ENCODE data around the gene NAP1L4.

The NAP1L4 gene

GRCh38 chr11:2902784-2903671 lies 89.1 kb downstream of the NAP1L4 start:
- no peak for DNase-seq

DNA sequence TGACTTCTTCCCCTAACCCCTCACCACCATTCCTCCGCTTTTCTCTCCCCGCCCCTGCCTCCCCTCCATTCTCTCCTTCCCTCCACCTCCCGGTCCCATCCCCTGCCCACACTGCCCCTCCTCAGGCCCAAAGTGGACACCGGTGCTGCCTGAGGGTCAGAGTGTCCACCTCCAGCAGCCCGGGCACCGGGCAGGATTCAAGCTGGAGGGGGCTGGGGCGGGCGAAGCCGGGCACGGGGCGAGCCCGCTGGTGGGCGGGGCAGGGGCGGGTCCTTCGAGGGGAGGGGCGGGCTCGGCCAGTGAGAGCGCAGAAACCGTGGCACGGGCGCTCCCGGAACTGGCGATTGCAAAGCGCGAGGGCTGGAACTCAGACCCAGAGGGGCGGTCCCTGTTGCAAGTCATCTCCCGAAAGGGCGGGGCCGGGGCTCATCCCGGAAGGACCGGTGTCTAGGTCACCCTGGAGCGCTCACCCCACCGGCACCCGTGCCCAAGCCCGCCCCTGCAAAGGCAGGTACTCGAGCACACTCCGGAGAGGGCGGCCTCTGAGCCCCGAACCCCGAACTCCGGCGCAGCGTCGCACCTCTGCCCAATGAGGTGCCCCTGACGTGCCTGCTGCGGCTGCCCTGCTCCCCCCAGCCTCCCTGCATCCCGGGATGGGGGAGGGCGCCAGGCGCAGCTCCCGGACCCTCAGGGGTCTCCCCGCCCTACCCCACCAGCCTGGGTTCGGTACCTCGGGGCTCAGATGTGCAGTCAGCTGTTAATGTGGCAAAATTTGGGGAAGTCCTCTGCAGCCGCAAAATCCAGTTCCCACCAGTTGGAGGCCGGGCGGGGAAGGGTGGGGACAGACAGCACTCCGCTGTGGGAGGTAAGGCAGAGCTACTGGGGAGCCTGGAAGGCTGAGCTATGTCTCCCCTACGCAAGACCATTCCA lies 90.0 kb downstream of the NAP1L4 start:
- peak; percentile 97 for DNase-seq

- DNase-seq: no peak
These were observed 90.8 kb downstream of the NAP1L4 start for GRCh38 chr11:2901196-2901796.

- peak; percentile 65 for DNase-seq
These were observed 92.9 kb downstream of the NAP1L4 start for GRCh38 chr11:2899080-2899783.

DNA sequence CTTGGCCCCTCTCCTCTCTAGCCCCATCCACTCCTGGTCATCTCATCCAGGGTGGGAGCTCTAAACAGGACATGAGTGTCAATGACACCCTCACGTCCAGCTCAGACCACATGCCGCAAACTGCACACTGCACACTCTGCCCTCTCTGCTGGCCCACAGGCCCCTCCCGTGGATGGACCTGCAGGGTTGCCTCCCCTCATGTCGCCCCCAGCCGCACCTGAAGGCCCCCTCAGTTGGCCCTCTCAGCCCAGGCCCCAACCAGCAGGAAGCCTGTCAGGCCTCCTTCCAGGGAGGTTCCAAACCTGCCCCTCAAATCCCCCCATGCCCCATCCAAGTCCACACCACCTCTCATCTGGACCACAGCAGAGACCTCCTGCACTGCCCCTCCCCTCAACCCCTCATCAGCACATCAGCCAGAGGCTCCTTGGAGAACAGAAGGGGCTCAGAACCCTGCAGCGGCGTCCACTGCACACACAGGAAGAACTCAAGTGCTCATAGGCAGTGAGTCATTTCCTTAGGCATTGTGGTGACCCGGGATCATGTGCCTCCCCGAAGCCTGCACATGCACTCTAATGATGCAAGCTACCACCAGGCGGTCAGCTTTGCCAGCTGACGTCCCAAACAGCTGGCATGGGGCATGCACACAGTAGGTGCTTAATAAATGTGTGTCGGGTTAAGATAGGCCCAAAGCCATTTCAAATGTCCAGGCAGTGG lies 93.6 kb downstream of the NAP1L4 start:
- peak; percentile 91 for DNase-seq

- DNase-seq: no peak
These were observed 95.1 kb downstream of the NAP1L4 start for GRCh38 chr11:2897048-2897447.

DNA sequence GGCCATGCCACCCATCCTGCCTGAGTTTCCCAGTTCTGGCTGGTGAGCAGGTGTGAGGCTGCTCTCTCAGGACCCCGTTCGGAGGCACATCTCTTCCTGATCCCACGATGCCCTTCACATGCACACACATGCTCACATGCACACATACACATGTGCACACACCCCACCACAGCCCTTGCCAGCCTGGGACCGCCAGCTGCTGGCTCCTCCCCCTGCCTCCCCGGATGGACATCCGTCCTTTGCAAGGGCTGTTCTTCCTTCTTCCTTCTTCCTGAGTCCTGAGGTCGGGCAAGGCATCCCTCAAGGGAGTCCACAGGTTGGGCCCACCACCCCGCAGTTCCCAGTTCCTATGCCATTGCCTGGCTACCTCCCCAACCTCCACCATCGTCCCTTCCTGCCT lies 96.1 kb downstream of the NAP1L4 start:
- DNase-seq: no peak

Data from suppressor macrophage treated with lipopolysaccharide for 4 hours (primary cell).